ENCODE measurements around the gene GRAMD2A. TPM values are rescaled to one million over a fixed set of nuclear protein-coding genes. Genes with fewer than 3 reads are reported as not detected.
A peak's percentile ranks its signal among the peaks of the same experiment; 100 is the strongest.
"Not testable (repeated sequence)": the region's sequence is repeated elsewhere in the genome, so short reads cannot be mapped to it uniquely, and the experiment has no call there.

The GRAMD2A gene
- total RNA-seq, 3 donors from 2014 or later, result 0.98 to 8.0 (median 2.5) TPM

DNA sequence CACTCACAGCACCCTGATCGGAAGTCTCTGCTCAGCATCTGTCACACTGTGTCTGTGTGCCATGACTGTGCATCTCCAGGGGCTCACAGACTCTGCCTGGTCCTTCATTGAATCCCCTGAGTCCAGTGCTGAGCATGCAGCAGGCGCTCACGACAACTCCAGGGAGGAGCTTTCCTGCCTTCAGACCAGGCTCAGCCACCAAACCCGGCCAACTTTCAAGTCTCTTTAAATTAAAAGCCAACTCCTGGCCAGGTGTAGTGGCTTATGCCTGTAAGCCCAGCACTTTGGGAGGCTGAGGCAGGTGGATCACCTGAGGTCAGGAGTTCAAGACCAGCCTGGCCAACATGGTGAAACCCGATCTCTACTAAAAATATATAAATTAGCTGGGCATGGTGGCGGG is 24.2 kb downstream of the GRAMD2A start:
- Histone ChIP-seq H3K36me3 (ENCODE audit: low read depth) (no peaks in the 10 kb centered on the region), H3K4me3 (no peak overlapping the region), H3K9me3 (no peaks in the 10 kb centered on the region), H3K4me1 (ENCODE audit: low read depth) (peaks cover 9% of the 10 kb centered on the region)
- intact Hi-C loops (cut with DNase I, micrococcal nuclease), result no loop called here
- ATAC-seq (no peak), DNase-seq (no peak)
- TF ChIP-seq CTCF (IDR thresholded peaks at IDR 0.05), result no peak

GRCh38 chr15:72172796-72173195 is 24.8 kb downstream of the GRAMD2A start:
- H3K36me3 ChIP-seq (ENCODE audit: low read depth), result no peaks in the 10 kb centered on the region
- no peak for DNase-seq
- H3K9me3 ChIP-seq, result no peaks in the 10 kb centered on the region
- TF ChIP-seq CTCF (IDR thresholded peaks at IDR 0.05), result no peak
- H3K4me1 ChIP-seq (ENCODE audit: low read depth), result peaks cover 9% of the 10 kb centered on the region
- H3K4me3 ChIP-seq, result no peak overlapping the region
- ATAC-seq, result no peak
- intact Hi-C loops (cut with DNase I, micrococcal nuclease), result no loop called here

- ATAC-seq, result not testable (repeated sequence)
These were observed 25.6 kb downstream of the GRAMD2A start for GRCh38 chr15:72171978-72172377.

GRCh38 chr15:72170691-72171090 is 26.9 kb downstream of the GRAMD2A start:
- Histone ChIP-seq H3K9me3 (no peaks in the 10 kb centered on the region), H3K4me1 (ENCODE audit: low read depth) (peaks cover 9% of the 10 kb centered on the region), H3K36me3 (ENCODE audit: low read depth) (no peaks in the 10 kb centered on the region), H3K4me3 (no peak overlapping the region)
- intact Hi-C loops (cut with DNase I, micrococcal nuclease), result no loop called here
- ATAC-seq (no peak), DNase-seq (no peak)
- no peak for TF ChIP-seq CTCF (IDR thresholded peaks at IDR 0.05)

More at GRCh38 chr15:72171978-72172377, 25.6 kb downstream of the GRAMD2A start:
- H3K9me3 ChIP-seq; DNase-seq; H3K36me3 ChIP-seq (ENCODE audit: low read depth); H3K4me3 ChIP-seq; H3K4me1 ChIP-seq (ENCODE audit: low read depth); intact Hi-C loops (cut with DNase I, micrococcal nuclease): not testable (repeated sequence)

DNA sequence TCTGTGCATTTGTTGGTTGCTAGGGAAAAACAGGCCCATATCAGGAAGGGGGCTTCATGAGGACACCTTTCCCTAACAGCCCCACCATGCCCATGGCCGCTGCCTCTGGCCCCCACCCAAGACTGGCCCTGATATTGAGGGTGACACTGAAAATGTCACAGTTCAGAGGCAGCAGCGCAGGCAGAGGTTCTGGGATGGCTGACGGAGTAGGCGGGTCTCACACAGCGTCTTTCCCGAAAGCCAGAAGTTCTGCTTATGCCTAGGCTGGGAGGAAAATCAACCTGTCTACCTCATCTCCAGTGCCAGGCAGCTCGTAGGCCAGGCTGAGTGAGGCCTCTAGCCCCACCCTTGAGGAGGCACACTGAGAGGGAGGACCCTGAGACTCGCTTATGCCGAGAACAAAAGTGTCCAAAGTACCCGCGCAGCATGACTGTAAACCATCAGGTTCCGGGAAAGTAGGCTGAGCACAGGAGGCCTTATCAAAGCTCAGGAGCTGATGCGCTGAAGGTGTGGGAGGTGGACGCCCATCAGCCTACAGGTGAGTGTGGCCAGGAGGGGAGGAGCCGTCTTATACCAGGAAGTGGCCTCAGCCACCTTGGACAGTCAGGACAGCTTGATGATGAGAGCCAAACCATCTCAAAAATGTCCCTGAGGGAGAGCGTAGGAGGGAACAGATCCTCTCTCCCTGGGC is 27.5 kb downstream of the GRAMD2A start:
- Histone ChIP-seq H3K4me3 (no peak overlapping the region), H3K36me3 (ENCODE audit: low read depth) (no peaks in the 10 kb centered on the region), H3K9me3 (no peaks in the 10 kb centered on the region), H3K4me1 (ENCODE audit: low read depth) (peaks cover 9% of the 10 kb centered on the region)
- peak; percentile 96 for ATAC-seq
- peak; percentile 75 to 87 (median 80) for DNase-seq
- TF ChIP-seq CTCF (IDR thresholded peaks at IDR 0.05), result no peak
- intact Hi-C loops (cut with DNase I, micrococcal nuclease), result no loop called here

- TF ChIP-seq CTCF (IDR thresholded peaks at IDR 0.05), result no peak
- ATAC-seq, result peak; percentile 29
- intact Hi-C loops (cut with DNase I, micrococcal nuclease), result no loop called here
- no peak overlapping the region for H3K4me3 ChIP-seq
- H3K36me3 ChIP-seq (ENCODE audit: low read depth), result no peaks in the 10 kb centered on the region
- no peak for DNase-seq
- H3K4me1 ChIP-seq (ENCODE audit: low read depth), result peaks cover 9% of the 10 kb centered on the region
- no peaks in the 10 kb centered on the region for H3K9me3 ChIP-seq
These were observed 28.2 kb downstream of the GRAMD2A start for GRCh38 chr15:72169236-72169920.

Data from mucosa of descending colon (tissue), 3 donors.